A549 (cell line): ENCODE data around the gene VWF.

Experiments
- ELK1 ChIP-seq: fragments of 150-350 bp; IDR thresholded peaks from 2 replicates; pipeline ENCODE4 v1.6.1; 2014; ENCODE audit warnings: low read depth, mild to moderate bottlenecking, low read length
- JUN ChIP-seq, 2 experiments: fragments of >200 bp; sonication (Bioruptor Twin); formaldehyde crosslinking; IDR thresholded peaks; 2 replicates in 1 of 2; 3 replicates in 1 of 2; pipeline ENCODE4 v1.6.1; 2016 to 2017
- KDM5A ChIP-seq: fragments of 200-600 bp; sonication (generic); IDR thresholded peaks from 2 replicates; pipeline ENCODE4 v1.6.1; 2016; ENCODE audit warnings: antibody characterized with exemption, mild to moderate bottlenecking
- MAZ ChIP-seq: fragments of 150-350 bp; IDR thresholded peaks from 2 replicates; pipeline ENCODE4 v1.6.1; 2014; ENCODE audit warnings: antibody characterized with exemption, low read depth, low read length, borderline replicate concordance
- POLR2A ChIP-seq: IDR thresholded peaks from 2 replicates; pipeline ENCODE4 v1.6.1; 2012; ENCODE audit warnings: mild to moderate bottlenecking, low read length
- RAD21 ChIP-seq, 2 experiments: fragments of >200 bp in 1 of 2; sonication (Bioruptor Twin) in 1 of 2; formaldehyde crosslinking in 1 of 2; IDR thresholded peaks in 1 of 2; conservative IDR thresholded peaks in 1 of 2; 2 replicates in 1 of 2; 3 replicates in 1 of 2; pipeline ENCODE4 v1.6.1; 2012 to 2018; ENCODE audit warnings: inconsistent platforms in 1 of 2
- RCOR1 ChIP-seq: fragments of 150-350 bp; IDR thresholded peaks from 2 replicates; pipeline ENCODE4 v1.6.1; 2014; ENCODE audit warnings: antibody characterized with exemption, low read length, low read depth
- RFX5 ChIP-seq: fragments of 450-650 bp; IDR thresholded peaks from 2 replicates; pipeline ENCODE4 v1.7.1; 2014; ENCODE audit warnings: antibody characterized with exemption, mild to moderate bottlenecking, moderate library complexity
- ZNF302 ChIP-seq: fragments of 250-450 bp; sonication (Bioruptor Pico); IDR thresholded peaks from 2 replicates; pipeline ENCODE4 v1.9.0; 2021; ENCODE audit warnings: inconsistent platforms, mild to moderate bottlenecking, moderate library complexity
- TF ChIP-seq, protein P1 (sequence below): fragments of >200 bp; sonication (Bioruptor Twin); formaldehyde crosslinking; IDR thresholded peaks from 3 replicates; pipeline ENCODE4 v1.5.1; 2016
- TF ChIP-seq, protein P2 (sequence below): fragments of >200 bp; sonication (Bioruptor Twin); formaldehyde crosslinking; IDR thresholded peaks from 3 replicates; pipeline ENCODE4 v1.6.1; 2016
- TF ChIP-seq, protein P3 (sequence below): fragments of 200-600 bp; sonication (generic); IDR thresholded peaks from 2 replicates; pipeline ENCODE4 v1.6.1; 2016; ENCODE audit warnings: antibody characterized with exemption, mild to moderate bottlenecking, moderate library complexity
- TF ChIP-seq, protein P4 (sequence below): IDR thresholded peaks from 2 replicates; pipeline ENCODE4 v1.6.1; 2012
- TF ChIP-seq, protein P5 (sequence below): IDR thresholded peaks from 2 replicates; pipeline ENCODE4 v1.6.1; 2012; ENCODE audit warnings: low read depth, borderline replicate concordance

- TF ChIP-seq, protein P1, sequence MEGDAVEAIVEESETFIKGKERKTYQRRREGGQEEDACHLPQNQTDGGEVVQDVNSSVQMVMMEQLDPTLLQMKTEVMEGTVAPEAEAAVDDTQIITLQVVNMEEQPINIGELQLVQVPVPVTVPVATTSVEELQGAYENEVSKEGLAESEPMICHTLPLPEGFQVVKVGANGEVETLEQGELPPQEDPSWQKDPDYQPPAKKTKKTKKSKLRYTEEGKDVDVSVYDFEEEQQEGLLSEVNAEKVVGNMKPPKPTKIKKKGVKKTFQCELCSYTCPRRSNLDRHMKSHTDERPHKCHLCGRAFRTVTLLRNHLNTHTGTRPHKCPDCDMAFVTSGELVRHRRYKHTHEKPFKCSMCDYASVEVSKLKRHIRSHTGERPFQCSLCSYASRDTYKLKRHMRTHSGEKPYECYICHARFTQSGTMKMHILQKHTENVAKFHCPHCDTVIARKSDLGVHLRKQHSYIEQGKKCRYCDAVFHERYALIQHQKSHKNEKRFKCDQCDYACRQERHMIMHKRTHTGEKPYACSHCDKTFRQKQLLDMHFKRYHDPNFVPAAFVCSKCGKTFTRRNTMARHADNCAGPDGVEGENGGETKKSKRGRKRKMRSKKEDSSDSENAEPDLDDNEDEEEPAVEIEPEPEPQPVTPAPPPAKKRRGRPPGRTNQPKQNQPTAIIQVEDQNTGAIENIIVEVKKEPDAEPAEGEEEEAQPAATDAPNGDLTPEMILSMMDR, result no peak
- no peak for TF ChIP-seq RAD21 (conservative IDR thresholded peaks at IDR 0.05 in 1 of 2, IDR thresholded peaks at IDR 0.05 in 1 of 2)
- TF ChIP-seq ZNF302 (CRISPR knock-in tag), result no peak
- no peak for TF ChIP-seq POLR2A
- no peak for TF ChIP-seq KDM5A
- TF ChIP-seq RFX5, result no peak
- TF ChIP-seq RCOR1, result no peak
- no peak for TF ChIP-seq MAZ
- TF ChIP-seq, protein P2, sequence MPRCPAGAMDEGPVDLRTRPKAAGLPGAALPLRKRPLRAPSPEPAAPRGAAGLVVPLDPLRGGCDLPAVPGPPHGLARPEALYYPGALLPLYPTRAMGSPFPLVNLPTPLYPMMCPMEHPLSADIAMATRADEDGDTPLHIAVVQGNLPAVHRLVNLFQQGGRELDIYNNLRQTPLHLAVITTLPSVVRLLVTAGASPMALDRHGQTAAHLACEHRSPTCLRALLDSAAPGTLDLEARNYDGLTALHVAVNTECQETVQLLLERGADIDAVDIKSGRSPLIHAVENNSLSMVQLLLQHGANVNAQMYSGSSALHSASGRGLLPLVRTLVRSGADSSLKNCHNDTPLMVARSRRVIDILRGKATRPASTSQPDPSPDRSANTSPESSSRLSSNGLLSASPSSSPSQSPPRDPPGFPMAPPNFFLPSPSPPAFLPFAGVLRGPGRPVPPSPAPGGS, result no peak
- TF ChIP-seq, protein P3, sequence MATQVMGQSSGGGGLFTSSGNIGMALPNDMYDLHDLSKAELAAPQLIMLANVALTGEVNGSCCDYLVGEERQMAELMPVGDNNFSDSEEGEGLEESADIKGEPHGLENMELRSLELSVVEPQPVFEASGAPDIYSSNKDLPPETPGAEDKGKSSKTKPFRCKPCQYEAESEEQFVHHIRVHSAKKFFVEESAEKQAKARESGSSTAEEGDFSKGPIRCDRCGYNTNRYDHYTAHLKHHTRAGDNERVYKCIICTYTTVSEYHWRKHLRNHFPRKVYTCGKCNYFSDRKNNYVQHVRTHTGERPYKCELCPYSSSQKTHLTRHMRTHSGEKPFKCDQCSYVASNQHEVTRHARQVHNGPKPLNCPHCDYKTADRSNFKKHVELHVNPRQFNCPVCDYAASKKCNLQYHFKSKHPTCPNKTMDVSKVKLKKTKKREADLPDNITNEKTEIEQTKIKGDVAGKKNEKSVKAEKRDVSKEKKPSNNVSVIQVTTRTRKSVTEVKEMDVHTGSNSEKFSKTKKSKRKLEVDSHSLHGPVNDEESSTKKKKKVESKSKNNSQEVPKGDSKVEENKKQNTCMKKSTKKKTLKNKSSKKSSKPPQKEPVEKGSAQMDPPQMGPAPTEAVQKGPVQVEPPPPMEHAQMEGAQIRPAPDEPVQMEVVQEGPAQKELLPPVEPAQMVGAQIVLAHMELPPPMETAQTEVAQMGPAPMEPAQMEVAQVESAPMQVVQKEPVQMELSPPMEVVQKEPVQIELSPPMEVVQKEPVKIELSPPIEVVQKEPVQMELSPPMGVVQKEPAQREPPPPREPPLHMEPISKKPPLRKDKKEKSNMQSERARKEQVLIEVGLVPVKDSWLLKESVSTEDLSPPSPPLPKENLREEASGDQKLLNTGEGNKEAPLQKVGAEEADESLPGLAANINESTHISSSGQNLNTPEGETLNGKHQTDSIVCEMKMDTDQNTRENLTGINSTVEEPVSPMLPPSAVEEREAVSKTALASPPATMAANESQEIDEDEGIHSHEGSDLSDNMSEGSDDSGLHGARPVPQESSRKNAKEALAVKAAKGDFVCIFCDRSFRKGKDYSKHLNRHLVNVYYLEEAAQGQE, result no peak
- no peak for TF ChIP-seq JUN (IDR thresholded peaks at IDR 0.05)
- no peak for TF ChIP-seq ELK1
- TF ChIP-seq, protein P4, sequence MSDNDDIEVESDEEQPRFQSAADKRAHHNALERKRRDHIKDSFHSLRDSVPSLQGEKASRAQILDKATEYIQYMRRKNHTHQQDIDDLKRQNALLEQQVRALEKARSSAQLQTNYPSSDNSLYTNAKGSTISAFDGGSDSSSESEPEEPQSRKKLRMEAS, result no peak
- TF ChIP-seq, protein P5, sequence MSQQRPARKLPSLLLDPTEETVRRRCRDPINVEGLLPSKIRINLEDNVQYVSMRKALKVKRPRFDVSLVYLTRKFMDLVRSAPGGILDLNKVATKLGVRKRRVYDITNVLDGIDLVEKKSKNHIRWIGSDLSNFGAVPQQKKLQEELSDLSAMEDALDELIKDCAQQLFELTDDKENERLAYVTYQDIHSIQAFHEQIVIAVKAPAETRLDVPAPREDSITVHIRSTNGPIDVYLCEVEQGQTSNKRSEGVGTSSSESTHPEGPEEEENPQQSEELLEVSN, result no peak
Measured at GRCh38 chr12:5997260-5997659, 127.2 kb downstream of the VWF start.
